Lower leg skin (tissue), 3 donors: ENCODE data around the gene ENTR1.

Experiments used
- CTCF ChIP-seq, 3 donors: fragments of 450-650 bp; IDR thresholded peaks; one replicate each; pipeline ENCODE4 v1.5.1; 2016; ENCODE audit warnings: antibody characterized with exemption in 3 of 3, mild to moderate bottlenecking in 3 of 3, moderate library complexity in 2 of 3
- POLR2A ChIP-seq, 2 donors: fragments of 450-650 bp; IDR thresholded peaks; one replicate each; pipeline ENCODE4 v1.6.1; 2016 to 2017; ENCODE audit warnings: antibody characterized with exemption in 2 of 2, mild to moderate bottlenecking in 1 of 2, moderate library complexity in 1 of 2

GRCh38 chr9:136432591-136432990 lies 22.2 kb upstream of the ENTR1 start:
- TF ChIP-seq CTCF (IDR thresholded peaks at IDR 0.05): no peak
- no peak for TF ChIP-seq POLR2A (IDR thresholded peaks at IDR 0.05)
